ENCODE measurements around the gene SLC44A5.

DNA sequence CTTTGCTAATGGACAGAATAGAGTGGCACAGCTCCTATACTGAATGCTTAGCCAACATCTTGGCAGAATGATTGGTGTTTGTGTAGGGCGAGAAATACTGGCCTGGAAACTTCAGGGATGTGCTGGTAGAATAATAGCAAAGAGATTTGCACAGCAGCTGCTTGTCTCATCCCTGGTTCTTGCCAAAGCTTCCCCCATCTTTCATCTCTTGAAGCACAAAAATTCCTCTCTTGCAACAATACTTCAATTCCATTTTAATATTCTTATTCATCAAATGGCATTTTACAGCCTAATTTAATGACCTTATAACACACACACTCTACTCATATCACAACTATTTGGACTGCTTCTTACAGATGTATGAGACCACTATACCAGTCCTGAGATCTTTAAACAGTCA lies 439.0 kb downstream of the SLC44A5 start:
- TF ChIP-seq POLR2AphosphoS5 (IDR thresholded peaks at IDR 0.05; ENCODE audit: low read depth) (no peak), CTCF (conservative IDR thresholded peaks at IDR 0.05; ENCODE audit: low read depth in 2 of 2) (no peak), EZH2phosphoT487 (IDR thresholded peaks at IDR 0.05; ENCODE audit: unreplicated experiment) (no peak), EZH2 (IDR thresholded peaks at IDR 0.05; ENCODE audit: low read depth, unreplicated experiment) (no peak), CREB1 (CRISPR knock-in tag; IDR thresholded peaks at IDR 0.05; ENCODE audit: low read depth) (no peak), JUNB (IDR thresholded peaks at IDR 0.05; ENCODE audit: unreplicated experiment) (no peak), NANOG (IDR thresholded peaks at IDR 0.05; ENCODE audit: borderline replicate concordance) (no peak), ZNF114 (CRISPR knock-in tag; IDR thresholded peaks at IDR 0.05) (no peak)
- TF ChIP-seq, protein P1, sequence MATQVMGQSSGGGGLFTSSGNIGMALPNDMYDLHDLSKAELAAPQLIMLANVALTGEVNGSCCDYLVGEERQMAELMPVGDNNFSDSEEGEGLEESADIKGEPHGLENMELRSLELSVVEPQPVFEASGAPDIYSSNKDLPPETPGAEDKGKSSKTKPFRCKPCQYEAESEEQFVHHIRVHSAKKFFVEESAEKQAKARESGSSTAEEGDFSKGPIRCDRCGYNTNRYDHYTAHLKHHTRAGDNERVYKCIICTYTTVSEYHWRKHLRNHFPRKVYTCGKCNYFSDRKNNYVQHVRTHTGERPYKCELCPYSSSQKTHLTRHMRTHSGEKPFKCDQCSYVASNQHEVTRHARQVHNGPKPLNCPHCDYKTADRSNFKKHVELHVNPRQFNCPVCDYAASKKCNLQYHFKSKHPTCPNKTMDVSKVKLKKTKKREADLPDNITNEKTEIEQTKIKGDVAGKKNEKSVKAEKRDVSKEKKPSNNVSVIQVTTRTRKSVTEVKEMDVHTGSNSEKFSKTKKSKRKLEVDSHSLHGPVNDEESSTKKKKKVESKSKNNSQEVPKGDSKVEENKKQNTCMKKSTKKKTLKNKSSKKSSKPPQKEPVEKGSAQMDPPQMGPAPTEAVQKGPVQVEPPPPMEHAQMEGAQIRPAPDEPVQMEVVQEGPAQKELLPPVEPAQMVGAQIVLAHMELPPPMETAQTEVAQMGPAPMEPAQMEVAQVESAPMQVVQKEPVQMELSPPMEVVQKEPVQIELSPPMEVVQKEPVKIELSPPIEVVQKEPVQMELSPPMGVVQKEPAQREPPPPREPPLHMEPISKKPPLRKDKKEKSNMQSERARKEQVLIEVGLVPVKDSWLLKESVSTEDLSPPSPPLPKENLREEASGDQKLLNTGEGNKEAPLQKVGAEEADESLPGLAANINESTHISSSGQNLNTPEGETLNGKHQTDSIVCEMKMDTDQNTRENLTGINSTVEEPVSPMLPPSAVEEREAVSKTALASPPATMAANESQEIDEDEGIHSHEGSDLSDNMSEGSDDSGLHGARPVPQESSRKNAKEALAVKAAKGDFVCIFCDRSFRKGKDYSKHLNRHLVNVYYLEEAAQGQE (IDR thresholded peaks at IDR 0.05; ENCODE audit: unreplicated experiment) = no peak
